NCI-H2196 treated with DMSO at 0.1 percent for 48 hours (cell line): Measurements from ENCODE around the gene CCDC88C.
"Not testable (repeated sequence)": the region's sequence is repeated elsewhere in the genome, so short reads cannot be mapped to it uniquely, and the experiment has no call there.

Experiments
- DNase-seq: peaks from one replicate; lab custom pipeline; 2025; ENCODE audit not compliant: unreplicated experiment; lab: John Stamatoyannopoulos, UW

Gene CCDC88C

DNA sequence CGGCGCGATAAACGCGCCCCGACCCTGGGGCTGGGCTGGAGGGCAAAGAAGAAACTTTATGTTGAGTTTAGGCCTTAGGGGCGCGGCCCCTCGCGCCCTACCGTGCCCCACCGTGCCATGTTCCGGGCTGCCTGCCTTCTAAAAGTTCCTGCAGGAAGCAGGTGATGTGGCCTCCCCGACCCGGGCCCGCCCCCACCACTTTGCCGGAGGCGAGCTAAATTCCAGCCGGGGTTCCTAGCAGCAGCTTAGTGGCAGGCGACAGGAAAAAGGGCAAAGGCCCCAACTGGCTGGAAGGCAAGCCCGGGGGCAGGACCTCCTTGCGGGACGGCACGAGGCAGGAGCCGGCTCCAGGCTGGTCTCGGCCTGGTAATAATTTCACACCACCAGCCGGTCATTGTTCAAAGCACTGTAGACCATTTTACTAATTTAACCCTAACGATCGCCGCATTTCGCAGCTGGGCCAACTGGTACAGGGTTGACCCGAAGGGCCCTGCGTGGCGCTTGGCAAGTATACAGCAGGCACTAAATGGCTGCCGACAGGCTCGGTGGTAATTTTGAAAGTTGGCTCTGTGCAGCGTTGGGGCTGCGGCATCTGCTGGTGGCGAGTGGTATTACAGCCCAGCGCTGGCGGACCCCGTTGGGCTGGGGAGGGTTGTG is 895 bp upstream of the CCDC88C start:
- no peak for DNase-seq

- no peak for DNase-seq
Measured at GRCh38 chr14:91417983-91418386, 365 bp upstream of the CCDC88C start.

- no peak for DNase-seq
Measured at GRCh38 chr14:91416744-91417119, 888 bp downstream of the CCDC88C start.

- no peak for DNase-seq
Measured at GRCh38 chr14:91415794-91416743, 1.6 kb downstream of the CCDC88C start.

DNA sequence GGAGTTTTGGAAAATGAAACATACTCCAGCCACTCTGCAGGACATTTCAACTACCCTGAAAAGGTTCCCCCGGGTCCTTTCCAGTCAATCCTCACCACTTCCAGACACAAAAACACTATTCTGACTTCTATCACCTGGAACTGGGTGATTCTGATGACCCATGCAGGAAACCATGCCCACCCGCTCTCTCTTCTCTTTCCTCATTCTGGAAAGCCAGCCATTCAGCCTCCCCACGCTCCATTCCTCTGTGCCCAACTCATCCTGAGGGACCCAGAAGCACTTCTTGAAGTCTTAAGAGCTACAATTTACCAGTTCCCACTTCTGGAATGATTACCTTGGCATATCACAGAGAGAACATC is 3.2 kb downstream of the CCDC88C start:
- no peak for DNase-seq

DNA sequence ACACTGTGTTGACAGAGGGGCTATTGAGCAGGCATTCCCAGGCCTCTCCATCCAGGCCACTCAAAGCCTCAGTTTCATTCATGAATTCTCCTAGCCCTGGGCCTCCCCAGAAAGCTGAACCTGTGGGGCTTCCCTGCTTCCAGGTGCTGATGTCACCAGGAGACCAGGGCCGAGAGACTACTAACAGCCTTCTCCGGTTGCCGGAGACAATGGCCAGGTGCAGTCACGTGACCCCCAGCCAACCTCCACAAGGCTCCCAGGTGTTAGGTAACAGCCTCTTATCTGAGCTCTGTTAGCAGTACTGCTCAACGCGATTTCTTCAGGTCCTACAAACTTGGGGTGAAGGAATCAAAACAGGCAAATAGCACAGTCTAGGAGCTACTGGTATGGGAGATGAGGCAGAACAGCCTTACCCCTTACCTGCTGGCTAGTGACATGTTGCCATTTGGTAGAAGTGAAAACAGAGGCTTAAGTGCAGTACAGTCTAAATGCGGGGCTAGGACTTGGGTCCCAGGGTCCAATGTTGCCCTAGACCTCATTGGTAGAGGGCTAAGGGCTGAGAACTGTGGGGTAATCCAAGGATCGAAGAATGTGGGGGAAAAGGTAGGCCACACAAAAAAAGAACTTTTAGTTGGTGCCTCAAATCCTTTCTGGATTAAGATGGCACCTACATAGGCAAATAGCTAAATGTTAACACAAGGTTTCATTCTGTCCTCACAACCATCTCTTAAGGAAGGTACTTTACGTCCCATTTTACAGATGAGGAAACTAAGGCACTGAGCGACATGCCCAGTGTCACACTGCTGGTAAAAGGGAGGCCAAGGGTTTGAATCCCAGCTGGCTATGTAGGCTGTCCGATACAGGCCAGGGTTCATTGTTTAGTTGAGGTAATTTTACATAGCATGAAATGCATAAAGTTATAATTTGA is 3.8 kb downstream of the CCDC88C start:
- DNase-seq: peak; percentile 35

DNA sequence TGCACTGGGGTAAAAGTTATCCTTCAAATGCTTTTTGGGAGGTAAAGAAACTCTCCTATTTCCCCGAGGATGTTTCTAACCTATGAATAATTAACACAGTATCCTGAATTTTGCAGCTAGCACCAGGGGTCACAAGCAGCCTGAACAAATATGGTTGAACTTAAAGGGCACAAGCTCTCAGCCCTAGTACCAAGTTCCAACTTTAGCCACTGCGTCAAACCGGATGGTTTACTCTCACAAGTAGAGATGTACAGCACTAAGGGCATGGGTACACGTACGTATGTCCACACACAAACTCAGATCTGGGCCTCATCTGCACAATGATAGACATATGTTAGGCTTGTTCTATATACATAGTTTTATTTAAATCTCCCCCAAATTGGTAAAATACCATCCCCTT is 4.7 kb downstream of the CCDC88C start:
- DNase-seq: no peak

DNA sequence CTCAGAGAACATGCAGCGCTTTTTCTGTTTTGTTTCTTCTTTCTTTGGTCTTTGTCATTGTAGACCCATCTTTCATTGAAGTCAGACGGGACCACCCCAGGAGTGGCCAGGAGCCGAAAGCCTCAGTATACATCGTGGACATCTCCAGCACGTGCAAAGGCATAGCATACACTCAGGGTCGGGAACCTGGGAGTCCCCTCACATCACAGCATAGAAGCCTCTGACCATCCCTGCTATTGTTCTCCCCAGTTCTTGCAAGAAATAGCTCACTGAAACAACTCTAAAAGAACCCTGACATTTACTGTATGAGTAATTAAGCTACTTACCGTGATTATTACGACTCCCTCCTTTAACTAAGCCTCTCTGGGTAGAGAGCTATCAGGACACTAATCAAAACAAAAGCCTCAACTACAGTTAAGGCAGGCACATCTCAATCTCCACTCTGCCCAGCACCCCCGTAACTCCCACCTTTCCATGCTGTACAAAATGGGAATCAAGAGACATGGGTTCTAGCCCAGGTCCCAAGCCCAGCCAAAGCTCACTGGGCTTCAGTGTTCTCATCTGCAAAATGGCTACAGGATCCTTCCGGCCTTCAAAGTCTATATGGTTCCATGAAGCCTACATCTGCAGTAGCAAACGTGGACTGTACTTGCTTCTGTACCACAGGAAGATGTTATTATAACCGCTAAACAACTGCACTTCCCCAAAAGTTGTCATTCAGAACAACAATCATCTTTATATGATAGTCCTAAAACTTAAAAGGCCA is 6.7 kb downstream of the CCDC88C start:
- no peak for DNase-seq

- DNase-seq: no peak
Measured at GRCh38 chr14:91409928-91410718, 7.5 kb downstream of the CCDC88C start.

- DNase-seq: not testable (repeated sequence)
Measured at GRCh38 chr14:91409240-91409639, 8.4 kb downstream of the CCDC88C start.

- DNase-seq: no peak
Measured at GRCh38 chr14:91406982-91407381, 10.6 kb downstream of the CCDC88C start.

GRCh38 chr14:91406451-91406850 is 11.2 kb downstream of the CCDC88C start:
- DNase-seq: no peak

DNA sequence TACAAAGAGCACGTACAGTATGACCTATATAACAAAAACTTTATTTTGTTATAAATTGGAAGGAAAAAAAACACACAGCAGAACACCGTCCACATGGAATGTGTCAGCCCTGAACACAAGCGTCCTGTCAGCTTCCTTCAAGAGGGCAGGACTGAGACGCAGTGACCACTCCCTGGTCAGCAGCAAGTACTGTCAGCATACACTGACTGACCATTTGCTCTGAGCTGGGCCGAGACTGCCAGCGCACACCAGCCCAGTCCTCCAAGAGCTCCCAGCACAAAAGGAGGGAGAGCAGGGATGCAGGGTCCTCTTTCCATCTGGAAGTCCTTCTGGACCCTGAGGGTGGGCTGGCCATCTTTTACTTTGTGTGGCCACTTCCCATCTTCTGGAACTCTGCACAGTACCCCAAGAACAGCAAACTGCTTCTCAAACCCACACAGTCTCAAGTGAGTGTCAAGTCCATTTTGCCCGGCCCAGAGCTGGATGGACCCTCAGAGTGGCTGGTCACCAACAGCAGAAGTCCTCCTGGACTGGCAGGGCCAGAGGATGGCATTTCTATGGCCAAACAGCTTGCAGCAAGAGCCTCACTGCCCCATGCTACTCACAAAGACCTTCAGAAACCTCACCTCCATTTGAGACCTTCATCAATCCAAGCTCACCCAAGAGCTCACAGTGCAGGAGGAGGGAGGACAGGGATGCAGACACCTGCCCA is 11.7 kb downstream of the CCDC88C start:
- DNase-seq: no peak

GRCh38 chr14:91405241-91405721 is 12.3 kb downstream of the CCDC88C start:
- no peak for DNase-seq

- no peak for DNase-seq
Measured at GRCh38 chr14:91402771-91403600, 14.6 kb downstream of the CCDC88C start.

DNA sequence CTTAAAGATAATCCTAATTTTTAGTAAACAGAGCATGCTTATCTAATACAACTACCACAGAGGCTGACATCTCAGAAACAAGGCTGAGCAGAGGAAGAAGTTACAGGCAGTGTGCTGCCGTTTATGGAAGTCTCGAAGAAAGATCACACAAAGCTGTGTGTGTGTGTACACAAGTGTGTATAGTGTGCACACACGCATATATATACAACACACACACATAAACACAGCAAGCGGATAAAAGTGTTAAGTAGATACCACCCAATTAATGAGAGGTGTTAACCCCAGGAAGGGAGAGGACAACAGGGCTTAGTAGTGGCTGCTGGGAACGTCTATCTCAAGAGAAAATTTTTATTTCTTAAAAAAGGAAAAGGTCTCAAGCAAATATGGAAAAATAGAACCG is 15.3 kb downstream of the CCDC88C start:
- no peak for DNase-seq

DNA sequence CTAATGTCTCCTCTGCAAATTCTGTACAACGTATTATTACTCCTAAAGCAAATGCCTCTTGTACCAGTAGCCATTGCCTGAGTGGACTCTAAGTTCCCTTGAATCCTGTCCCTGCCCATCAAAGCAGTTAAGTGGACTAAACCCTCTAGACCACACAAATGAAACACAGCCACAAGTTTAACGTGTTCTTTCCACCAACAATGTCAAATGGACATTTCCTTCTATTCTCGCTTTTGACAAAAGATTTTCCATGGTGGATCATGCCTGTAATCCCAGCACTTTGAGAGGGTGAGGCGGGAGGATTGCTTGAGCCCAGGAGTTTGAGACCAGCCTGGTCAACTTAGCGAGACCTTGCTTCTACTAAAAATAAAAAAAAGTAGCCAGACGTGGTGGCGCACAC is 15.9 kb downstream of the CCDC88C start:
- DNase-seq: no peak

- no peak for DNase-seq
Measured at GRCh38 chr14:91400696-91401095, 16.9 kb downstream of the CCDC88C start.
